Kidney glomerular epithelial cell (primary cell): ENCODE data around the gene PCCA.
A peak's percentile ranks its signal among the peaks of the same experiment; 100 is the strongest.
"Not testable (repeated sequence)": the region's sequence is repeated elsewhere in the genome, so short reads cannot be mapped to it uniquely, and the experiment has no call there.

Experiments
- DNase-seq: peaks from one replicate; lab custom pipeline; 2025; lab: John Stamatoyannopoulos, UW

PCCA gene

DNA sequence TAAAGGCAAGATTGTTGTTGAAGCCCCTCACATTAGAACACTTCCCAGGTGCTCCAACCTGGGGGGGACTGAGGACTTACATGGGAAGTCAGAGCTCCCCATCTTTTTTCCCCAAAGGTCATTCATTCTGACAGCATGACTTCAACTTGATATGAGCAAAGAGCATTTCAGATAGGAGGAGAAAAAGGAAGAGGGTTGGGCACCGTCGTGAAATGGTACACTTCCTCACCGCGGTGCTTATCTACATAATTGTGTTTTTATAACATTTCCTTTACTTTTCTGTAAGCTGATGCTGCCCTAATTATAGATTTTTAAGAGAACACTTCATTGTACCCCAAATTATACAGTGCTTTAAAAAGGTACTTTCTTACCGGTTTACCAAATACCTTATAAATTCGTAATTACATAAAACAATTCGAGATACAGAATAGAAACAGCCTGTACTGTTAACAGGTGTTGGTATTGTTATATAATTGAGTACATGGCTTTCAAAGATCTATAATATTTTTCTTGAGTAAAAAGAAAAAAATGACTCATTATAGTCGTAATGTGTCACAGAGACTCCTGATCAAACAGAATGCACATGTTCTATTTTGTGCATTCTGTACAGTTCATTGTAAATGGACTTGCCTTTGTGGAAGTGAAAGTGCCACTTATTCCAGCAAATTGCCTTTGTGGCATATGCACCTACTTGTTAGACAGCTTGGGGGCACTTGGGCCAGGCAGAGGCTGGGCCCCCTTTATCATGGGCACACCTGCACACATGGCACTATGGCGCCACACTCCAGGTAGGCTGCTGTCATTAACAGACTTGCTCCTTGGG, 417.9 kb downstream of the PCCA start:
- no peak for DNase-seq

DNA sequence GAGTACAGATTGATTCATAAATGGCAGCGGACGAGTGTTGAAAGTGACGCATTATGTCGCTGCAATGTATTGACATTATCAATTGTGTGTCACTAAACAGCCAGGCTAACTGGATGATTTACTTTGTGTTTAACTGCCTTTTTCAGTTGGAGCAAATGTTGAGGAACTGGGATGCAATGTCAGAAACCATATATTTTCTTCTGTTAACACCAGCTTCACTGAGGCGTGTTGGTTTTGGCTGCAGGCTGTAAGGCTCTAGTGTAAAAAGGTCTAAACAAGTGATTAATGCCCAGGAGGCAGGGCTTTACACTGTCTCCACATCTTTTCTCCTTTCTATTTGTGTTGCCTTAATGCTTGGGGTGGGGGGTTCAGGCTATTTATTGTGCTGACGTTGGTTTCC, 419.6 kb downstream of the PCCA start:
- DNase-seq = no peak

DNA sequence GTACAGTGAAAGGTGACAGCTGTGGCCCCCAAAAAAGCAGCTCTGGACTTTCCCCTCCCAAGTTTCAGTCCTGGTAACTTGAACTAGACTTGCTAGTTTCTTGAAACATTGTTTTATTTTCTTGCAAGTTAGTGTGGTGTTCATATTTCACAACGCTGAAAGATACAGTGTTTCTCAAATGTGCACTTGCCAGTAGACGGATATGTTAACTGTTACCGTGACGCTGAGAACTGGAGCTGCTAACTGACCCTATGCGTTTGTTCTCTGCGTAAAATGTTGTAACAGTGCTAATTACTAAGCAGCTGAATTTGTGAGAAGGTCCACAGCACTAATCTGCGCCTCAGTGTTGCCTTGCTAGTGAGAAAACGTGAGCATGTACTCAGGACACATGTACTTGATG, 420.1 kb downstream of the PCCA start:
- DNase-seq = no peak

DNA sequence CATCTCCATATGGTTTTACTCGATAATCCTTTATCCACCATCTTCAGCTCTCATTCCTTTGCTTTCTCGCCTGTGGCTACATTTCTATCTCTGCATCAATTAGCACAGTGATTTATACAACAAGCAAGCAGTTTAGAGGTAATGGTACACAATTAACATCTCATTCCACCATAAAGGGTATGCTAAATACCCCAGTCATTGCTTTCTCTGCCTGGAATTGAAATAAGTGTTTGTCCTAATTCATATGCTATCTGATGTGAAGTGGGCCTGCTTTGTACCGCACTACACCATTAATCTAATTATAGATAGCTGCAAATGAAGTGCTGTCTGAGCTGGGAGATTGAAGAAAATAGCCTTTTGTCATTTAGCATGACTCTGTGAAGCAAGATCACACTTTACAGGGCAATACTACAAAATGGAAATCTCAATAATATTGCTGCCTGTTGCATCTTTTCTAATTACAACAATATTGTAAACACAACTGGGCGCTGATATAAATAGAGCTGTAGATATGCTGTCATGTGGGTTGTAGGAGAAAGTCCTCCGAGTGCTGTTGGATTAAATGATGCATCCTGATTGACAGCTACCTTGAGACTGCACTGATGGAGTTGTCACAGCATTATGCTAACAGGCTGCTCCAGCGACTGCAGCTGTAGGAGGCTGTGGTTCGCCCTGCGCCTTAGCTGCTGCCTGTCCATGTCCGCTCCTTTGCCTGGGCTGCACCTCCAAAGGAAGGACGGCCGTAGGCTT, 421.5 kb downstream of the PCCA start:
- DNase-seq = no peak

DNA sequence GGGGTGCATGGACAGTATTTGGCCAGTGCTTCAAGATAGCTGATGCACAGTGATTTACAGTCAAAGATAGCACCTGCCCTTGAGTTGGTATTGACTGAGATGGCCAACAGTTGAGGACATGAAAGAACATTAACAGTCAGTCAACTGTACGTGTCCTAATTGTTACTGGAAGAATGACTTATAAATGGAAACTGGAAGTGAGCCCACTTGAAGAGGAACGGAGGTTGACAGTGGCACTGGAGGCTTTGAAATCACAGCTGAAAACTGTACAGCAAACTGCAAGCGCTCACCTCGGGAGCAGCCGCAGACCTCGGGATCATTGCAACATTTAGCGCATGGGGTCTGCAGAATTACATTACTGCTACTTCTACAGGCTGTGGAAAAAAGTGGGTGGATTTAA, 422.6 kb downstream of the PCCA start:
- no peak for DNase-seq

DNA sequence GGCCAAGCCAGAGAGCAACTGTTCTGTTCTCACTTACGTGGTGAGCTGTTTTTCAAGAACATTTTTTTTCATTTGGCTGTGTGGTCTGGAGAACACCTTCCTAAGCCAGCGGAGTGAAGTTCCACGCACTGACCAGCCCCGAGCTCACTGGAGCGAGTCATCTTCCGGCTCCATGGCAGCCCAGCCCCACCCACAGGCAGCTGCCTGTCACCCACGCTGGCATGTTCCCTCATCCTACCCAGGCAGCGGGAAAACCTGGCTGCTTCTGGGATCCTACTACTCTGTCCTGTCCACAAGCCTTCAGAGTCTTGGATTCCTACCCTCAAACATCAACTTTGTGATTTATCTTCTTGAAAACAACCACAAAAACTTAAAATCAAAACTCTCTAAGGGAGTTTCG, 423.5 kb downstream of the PCCA start:
- no peak for DNase-seq

DNA sequence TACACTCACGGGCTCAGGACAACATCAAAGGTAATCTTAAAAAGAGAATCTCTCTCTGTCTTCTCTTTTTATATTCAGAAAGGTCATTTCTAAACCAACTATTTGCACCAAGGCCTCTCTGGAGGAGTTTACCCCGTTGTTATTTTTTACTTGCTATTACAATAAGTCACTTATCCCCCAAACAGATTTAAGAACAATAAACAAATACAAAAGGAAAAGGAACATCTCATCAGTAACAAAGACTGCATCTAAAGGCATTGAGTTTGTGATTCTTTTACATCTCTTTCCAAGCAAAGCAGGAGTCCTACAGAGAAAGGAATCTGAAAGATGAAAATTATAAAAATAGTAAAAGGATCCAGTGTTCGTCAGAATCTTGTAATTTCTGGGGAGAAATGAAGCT, 424.3 kb downstream of the PCCA start:
- no peak for DNase-seq

DNA sequence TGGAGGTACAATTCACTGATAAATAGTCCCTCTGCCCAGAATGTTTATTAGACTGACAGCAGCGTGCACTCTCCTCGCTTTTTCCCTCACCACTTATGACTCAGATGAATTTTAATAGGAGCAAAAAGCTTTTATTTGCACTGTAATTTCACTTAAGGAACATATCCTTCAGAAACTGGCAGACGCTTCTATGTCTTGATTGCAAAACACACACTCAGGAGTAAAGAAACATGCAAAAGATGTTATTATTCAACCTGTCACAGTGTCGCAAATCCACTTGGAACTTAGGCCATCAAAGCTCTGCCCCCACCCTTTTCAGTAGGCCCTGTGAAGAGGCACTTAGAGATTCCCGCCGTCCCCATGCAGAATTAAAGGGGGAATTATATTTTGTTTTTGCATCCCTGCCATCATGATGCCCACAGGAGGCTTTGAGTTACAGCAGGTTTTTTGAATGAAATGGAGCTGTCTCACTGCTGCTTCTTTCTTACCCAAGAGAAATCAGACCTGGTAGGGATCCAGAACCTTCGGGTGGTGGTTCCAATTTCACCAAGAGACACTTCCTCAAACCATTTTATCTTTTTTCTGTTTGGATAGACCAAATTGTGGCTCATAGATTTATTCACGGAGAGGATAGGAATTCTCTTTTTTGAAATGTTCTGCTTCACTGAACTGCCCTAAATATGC, 425.2 kb downstream of the PCCA start:
- DNase-seq = no peak

DNA sequence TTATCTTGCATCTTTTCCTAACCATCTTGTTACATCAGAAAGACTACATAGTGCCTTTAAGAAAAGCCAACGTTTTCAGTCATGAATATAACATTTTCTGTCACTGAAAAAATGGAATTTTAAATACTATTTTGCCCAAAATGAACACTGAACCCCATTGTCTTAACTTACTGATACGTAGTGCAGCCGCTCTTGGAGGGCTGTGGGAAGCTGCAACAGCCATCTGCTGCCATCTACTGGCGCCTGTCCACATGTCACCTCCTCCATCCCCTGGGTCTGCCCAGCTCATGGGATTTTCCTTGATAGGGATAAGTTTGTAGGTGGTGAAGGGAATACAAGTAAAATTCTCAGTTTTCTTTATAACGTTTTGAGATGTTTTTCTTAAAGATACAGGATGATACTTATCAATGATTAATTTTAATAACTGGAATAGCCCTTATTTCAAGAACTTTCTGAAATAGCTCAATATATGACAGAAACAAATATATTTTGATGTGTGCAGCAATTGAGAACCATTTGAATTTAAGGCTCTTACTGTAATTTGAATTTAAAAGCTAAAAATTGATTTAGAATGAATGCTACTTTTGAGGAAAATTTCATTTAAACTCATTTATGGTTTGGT, 426.0 kb downstream of the PCCA start:
- DNase-seq = peak; percentile 86

DNA sequence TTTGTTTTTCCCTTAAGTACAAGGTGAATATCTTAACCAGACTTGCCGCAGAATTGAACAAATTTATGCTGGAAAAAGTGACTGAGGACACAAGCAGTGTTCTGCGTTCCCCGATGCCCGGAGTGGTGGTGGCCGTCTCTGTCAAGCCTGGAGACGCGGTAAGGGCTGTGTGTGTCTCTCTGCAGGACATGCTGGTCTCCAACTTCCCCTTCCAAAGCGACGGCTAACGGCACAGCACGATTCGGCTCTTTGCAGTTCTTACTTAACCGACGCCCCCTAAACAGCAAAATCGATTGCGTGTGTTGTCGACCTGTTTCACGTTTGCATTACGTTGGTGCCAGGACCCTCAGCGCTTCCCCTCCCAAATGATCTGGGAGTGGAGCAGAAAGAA, 426.5 kb downstream of the PCCA start:
- DNase-seq = no peak

DNA sequence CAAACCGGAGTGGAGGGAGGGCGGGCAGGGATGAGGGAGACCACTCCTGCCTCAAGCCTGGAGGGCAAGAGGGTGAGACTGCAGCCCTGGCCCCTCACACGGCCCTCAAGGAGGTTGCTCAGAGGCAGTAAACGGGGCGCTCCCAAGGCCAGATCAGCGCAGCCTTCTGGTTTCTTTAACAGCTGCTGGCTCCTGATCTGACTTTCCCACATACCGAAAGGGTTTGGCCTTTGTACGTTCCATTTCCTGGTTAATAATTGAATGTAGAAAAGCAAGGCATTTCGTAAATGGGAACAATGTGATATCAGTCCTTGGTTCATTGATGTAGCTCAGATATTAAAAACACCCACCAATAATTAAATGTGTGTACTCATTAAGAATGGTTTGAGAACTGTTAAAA, 428.2 kb downstream of the PCCA start:
- DNase-seq = no peak

DNA sequence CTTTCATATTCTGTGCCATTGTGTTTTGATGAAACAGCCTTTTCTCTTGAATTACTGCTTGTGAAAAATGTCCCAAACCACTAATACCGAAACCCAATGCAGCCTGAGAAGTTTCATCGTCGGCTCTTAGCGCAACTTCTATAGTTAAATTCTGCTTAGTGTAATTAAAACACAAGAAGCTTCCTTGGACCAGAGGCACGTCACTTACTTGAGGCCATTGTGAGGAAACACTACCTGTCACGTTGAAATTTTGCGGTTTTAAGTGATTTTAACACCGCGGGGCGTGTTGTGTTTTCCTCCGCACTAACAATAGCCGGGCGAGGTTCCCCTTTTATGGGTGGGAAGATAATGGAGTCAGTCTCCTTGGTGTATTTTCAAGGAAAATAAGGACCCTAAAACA, 428.8 kb downstream of the PCCA start:
- DNase-seq = no peak

DNA sequence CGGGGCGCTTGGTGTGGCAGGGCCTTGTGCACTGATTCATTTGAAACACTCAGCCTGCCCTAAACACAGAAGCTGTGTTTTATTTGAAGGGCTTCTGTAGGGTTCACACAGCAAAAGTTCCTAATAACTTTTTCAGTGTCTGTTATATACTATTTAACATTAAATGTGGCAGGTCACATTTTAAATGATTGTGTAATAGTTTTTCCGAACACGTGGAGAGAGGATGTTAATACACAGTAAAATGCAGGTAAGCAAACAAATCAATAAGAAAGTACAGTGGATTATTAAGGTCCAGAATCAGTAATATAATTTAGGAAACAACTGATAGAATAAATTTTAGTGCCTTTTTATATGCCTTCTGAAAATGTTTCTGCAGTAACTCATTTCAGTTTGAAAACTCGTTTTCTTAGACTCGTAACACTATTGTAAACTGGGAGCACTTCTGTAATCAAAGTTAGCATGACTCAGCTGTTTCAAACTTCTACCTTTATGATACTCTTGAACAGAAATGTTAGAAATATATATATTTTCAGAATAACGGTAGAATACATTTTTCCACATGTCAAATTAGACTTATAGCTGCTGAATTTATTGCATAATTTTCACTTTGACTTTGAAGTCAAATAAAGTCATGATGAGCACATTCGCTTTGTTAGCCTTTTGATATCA, 429.6 kb downstream of the PCCA start:
- no peak for DNase-seq

DNA sequence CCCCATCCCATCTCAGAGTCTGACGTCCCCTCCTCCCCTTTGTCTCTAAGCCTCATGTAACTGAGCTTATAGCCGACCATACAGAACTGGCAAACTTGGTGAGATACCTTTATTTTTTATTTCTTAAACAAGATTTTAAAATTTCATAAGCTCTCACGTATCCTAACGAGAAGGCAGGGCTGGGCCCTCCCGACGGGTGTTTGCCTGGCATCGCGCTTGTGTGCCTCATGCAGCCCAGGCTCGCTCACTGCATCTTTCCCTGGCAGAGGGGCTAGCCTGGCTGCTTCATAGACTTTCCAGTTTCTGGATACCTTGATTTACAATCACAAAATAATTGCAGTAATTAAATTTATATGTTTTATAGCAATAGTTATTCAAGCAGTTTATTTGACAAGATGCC, 430.7 kb downstream of the PCCA start:
- DNase-seq = no peak

DNA sequence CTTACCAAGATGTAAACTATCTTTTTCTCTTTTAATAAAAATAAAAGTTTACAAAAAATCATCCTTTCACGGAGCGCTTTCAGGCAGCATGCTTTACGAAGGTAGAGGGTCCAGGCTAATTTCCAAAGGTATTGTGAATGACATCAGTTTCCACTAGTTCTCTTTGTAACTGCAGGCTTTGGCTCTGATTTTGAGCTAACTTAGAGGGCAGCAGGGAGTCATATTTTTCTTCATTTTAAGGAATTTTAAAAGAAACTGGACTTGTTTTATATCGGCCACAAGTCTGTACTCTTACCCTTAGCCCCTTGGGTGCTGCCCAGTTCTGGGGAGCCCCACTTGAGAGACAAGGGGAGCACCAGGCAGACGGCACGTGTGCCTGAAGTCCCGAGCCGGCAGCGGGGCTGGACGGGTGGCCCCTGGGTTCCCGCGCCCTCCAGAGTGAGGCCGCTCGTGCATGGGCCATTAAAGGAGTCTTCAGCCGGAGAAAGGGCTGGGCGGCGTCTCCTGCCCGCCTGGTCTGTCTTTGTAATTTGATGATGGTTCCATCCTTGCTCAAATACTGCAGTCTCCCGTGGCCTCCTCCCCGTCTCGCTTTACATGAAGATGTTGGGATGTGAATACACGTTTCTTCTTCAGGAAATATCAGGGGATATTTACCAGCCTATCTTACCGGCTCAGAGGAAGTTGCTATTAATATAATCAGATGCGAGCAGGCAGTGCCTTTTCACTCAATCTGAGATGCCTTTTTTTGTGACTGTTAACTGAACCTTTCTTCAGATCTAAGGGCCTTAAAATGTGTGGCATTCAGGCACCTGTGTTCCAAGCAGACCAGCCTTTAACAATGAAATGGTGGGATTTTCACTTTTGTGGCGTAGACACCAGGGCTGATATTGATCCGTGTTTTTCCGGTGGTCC, 432.3 kb downstream of the PCCA start:
- no peak for DNase-seq

DNA sequence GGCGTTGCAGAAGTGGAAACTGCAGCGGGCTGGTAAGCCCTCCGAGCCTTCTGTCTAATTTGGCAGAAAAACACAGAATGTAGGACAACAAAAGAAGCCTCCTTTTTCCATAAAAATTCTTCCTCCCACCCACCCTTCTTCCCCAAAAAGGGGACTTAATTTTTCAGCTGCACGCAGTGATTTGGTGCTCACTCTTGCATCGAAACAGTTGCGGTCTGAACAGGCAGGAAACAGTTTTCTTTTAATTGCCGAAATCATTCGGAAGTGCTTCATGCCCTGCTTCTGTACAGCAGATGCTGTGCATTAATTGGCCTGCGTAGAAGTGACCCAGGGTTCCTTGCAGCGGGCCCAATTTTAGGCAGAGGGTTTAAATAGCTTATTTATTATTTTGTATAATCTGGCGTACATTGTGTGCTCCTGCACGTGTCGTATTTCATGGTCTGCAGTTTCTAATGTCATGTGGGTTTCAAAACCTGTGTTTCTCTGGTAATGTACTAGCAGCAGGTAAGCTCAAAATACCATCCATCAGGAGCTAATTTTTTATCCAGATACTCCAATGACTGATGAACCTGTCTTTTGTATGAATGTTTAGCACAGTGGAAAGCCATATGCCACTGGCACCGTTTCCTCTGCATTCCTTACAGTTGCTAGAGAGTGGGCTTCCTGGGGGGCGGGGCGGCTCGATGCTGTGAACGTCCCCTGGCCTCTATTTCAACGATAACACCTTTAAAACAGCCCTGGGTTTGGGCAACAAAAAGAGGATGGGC, 433.1 kb downstream of the PCCA start:
- DNase-seq = no peak

DNA sequence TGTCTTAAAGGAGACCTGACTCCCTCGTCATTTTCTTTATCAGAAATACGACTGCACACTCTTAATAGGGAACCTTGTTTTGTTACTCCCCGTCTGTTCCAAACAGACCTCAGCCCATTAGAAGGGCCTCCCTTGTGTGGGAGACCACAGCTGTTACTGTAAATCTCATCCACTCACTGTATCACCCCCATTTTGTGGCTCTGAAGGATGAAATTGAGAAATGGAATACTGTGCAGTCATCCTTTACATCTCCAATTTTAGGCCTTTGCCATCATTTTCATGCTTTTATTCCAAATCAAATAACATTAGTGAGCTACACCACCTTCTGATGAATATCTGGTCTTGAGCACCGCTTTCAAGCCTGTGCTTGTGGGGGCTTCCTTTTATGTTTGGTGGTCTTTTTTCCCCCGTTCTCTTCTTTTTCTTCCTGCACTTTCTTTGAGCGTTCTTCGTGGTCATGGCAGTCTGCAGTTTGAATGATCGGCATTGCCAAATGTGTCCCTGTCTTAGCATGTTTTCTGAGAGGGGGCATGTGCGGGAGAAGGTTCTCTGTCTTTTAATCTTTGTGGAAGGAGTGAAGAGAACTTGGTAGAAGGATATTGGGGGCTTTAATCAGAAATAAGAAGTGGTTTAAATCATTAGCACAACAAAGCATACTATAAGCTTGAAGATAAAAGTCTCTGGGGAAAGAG, 433.9 kb downstream of the PCCA start:
- DNase-seq = no peak

DNA sequence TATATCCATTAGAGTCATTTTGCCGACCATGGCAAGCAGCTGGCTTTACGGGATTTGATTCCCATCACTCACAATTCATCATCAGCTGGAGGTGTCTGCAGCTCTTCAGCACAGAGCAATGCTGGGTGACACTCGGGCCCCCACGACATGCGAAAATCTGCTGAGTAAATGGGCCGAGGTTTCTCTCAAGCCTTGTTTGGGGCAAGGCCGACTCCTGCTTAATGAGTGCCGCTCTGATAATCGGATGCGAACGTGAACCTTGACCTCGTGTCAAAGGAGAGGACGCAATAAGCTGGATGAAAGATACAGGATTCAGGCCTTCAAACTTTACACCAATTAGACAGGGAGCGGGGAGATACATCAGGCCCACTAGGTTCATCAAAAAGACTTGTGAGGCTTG, 434.5 kb downstream of the PCCA start:
- no peak for DNase-seq

DNA sequence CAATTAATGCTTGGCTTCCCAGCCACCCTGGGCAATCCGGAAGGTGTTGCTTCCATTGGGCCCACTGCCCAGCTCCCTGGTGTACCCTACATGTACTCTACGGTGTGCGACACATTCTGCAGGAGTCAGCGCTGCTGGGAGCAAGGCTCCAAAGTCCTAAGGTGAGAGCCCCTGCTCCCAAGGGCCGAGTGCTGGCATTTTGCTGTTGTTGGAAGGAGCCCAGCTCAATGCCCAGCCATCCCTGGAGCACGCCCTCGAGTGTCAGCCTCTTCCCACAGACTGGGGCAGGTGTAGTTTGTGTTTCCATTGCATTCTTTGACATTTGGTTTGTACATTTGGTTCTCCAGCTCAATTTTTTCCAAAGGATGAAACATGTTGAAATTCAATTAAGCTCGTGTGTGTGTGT, 435.1 kb downstream of the PCCA start:
- DNase-seq = no peak

DNA sequence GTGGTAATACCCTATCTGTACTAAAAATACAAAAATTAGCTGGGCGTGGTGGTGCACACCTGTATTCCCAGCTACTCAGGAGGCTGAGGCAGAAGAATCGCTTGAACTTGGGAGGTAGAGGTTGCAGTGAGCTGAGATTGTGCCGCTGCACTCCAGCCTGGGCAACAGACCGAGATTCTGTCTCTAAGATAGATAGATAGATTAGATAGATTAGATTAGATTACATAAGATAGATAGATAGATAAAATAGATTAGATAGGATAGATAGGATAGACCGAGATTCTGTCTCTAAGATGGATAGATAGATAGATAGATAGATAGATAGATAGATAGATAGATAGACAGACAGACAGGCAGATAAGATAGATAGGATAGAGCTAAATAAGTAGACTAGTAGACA, 435.8 kb downstream of the PCCA start:
- DNase-seq = not testable (repeated sequence)
